NCI-H69 (cell line): ENCODE data around the gene THADA.
A peak's percentile ranks its signal among the peaks of the same experiment; 100 is the strongest.
"Not testable (repeated sequence)": the region's sequence is repeated elsewhere in the genome, so short reads cannot be mapped to it uniquely, and the experiment has no call there.

Experiments used
- DNase-seq: peaks from one replicate; lab custom pipeline; 2025; lab: John Stamatoyannopoulos, UW

The THADA gene

GRCh38 chr2:43539436-43539835, 56.4 kb downstream of the THADA start:
- no peak for DNase-seq

- no peak for DNase-seq
These were observed 57.7 kb downstream of the THADA start for GRCh38 chr2:43538034-43538670.

GRCh38 chr2:43537137-43537536, 58.7 kb downstream of the THADA start:
- no peak for DNase-seq

GRCh38 chr2:43534569-43534968, 61.3 kb downstream of the THADA start:
- DNase-seq, result no peak

GRCh38 chr2:43532572-43532971, 63.3 kb downstream of the THADA start:
- not testable (repeated sequence) for DNase-seq

GRCh38 chr2:43531251-43531650, 64.6 kb downstream of the THADA start:
- no peak for DNase-seq

- DNase-seq, result no peak
These were observed 68.8 kb downstream of the THADA start for GRCh38 chr2:43526994-43527393.

- DNase-seq, result no peak
These were observed 70.3 kb downstream of the THADA start for GRCh38 chr2:43525506-43525905.

GRCh38 chr2:43524177-43524965, 71.5 kb downstream of the THADA start:
- peak; percentile 2 for DNase-seq

GRCh38 chr2:43522177-43522576, 73.7 kb downstream of the THADA start:
- no peak for DNase-seq

- no peak for DNase-seq
These were observed 74.3 kb downstream of the THADA start for GRCh38 chr2:43521568-43521967.

GRCh38 chr2:43520919-43521318, 74.9 kb downstream of the THADA start:
- no peak for DNase-seq

GRCh38 chr2:43519643-43520221, 76.1 kb downstream of the THADA start:
- peak; percentile 91 for DNase-seq

- DNase-seq, result peak; percentile 29
These were observed 77.1 kb downstream of the THADA start for GRCh38 chr2:43518718-43519117.

GRCh38 chr2:43518181-43518580, 77.7 kb downstream of the THADA start:
- DNase-seq, result peak; percentile 38

- no peak for DNase-seq
These were observed 79.9 kb downstream of the THADA start for GRCh38 chr2:43515807-43516497.

- DNase-seq, result no peak
These were observed 80.6 kb downstream of the THADA start for GRCh38 chr2:43515248-43515647.

GRCh38 chr2:43513796-43514195, 82.0 kb downstream of the THADA start:
- no peak for DNase-seq

GRCh38 chr2:43513216-43513615, 82.6 kb downstream of the THADA start:
- no peak for DNase-seq

GRCh38 chr2:43511199-43511598, 84.6 kb downstream of the THADA start:
- no peak for DNase-seq

GRCh38 chr2:43509886-43510285, 86.0 kb downstream of the THADA start:
- DNase-seq, result no peak

GRCh38 chr2:43508209-43508608, 87.6 kb downstream of the THADA start:
- DNase-seq, result no peak

GRCh38 chr2:43507137-43507536, 88.7 kb downstream of the THADA start:
- DNase-seq, result no peak
